ENCODE data around the gene NLRP9. TPM values are rescaled to one million over a fixed set of nuclear protein-coding genes. Genes with fewer than 3 reads are reported as not detected.

NLRP9 gene
- total RNA-seq, 1 experiment from 2014 or later: not detected

DNA sequence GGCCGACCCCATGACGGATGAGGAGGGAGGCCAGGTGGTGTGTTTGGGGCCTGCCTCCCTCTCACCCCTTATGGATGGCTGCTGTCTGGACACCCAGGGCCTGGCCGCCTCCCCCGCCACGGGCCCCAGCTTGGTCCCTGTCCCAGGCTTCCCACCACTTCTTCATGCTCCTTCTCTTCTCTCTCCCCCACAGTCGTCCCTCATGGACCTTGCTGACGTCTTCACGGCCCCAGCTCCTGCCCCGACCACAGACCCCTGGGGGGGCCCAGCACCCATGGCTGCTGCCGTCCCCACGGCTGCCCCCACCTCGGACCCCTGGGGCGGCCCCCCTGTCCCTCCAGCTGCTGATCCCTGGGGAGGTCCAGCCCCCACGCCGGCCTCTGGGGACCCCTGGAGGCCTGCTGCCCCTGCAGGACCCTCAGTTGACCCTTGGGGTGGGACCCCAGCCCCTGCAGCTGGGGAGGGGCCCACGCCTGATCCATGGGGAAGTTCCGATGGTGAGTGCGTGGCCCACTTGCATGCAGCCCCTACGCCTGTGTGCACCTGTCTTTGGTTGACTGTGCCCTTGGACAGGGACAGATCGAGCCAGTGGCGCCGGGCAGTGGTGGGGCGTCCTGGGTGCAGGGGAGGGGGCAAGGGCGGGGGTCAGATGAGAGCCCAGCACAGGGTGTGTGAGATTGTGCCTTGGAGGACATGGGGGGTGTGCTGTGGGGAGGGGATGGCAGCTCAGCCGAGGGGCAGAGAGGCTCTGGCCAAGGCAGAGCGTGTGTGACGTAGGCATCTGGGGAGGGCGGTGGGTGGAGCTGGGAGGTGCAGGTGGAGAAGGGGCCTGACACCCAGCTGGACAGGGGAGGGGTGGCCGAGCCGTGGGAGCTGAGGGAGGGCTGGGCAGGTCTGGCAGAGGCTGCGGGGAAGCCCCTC lies 46.4 kb downstream of the NLRP9 start:
- CTCF ChIA-PET: no interaction called here
- H3K79me2 ChIP-seq (ENCODE audit: low read depth): no peaks in the 10 kb centered on the region

DNA sequence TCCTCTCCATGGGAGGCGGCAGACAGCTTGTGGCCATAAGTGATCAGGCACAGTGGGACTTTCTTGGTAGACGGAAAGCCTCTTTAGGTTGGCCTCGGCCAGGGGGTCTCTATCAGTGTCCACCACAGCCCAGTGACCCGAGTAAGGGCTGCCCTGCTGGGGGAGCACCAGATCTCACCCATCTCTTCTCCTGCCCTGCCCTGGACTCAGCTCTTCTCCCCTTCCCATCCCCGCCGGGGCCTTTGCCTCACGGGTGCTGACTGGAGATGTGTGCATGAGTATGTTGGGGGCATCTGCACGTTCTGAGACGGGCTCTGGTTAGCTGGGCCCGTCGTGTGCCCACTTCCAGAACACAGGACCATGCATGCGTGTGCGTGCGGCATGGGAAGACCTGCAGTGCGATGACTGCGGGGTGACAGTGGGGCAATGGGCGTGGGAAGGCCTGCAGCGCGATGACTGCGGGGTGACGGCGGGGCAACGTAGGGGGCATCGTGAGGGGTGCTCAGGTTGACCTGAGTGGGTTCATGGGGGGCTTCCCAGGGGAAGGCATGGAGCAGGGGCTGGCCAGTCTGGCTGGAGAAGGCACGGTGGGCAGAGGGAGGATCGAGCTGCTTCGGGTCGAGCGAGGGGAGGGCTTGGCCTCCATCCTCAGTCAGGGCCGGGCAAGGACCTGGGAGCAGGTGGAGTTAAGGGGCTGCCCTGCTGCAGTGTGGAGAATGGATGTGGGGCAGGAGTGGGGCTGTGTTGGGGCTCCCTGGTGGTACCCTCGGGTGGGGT lies 47.2 kb downstream of the NLRP9 start:
- no TSS peak for BruUV-seq (replicated peaks)
- H3K79me2 ChIP-seq (ENCODE audit: low read depth): no peaks in the 10 kb centered on the region; the same call in 1 of the 2 replicates
- H3K27me3 ChIP-seq (ENCODE audit: insufficient read depth, low read depth): no peaks in the 10 kb centered on the region
- intact Hi-C loops (cut with micrococcal nuclease; ENCODE audit: unreplicated experiment): no loop called here
- TF ChIP-seq, protein P1, sequence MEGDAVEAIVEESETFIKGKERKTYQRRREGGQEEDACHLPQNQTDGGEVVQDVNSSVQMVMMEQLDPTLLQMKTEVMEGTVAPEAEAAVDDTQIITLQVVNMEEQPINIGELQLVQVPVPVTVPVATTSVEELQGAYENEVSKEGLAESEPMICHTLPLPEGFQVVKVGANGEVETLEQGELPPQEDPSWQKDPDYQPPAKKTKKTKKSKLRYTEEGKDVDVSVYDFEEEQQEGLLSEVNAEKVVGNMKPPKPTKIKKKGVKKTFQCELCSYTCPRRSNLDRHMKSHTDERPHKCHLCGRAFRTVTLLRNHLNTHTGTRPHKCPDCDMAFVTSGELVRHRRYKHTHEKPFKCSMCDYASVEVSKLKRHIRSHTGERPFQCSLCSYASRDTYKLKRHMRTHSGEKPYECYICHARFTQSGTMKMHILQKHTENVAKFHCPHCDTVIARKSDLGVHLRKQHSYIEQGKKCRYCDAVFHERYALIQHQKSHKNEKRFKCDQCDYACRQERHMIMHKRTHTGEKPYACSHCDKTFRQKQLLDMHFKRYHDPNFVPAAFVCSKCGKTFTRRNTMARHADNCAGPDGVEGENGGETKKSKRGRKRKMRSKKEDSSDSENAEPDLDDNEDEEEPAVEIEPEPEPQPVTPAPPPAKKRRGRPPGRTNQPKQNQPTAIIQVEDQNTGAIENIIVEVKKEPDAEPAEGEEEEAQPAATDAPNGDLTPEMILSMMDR (conservative IDR thresholded peaks at IDR 0.05): no peak
- TF ChIP-seq EZH2 (IDR thresholded peaks at IDR 0.05; ENCODE audit: low read depth): no peak
- no peak overlapping the region for H2AFZ ChIP-seq
- H4K20me1 ChIP-seq (ENCODE audit: insufficient read depth): peaks cover 24% of the 10 kb centered on the region
- POLR2A ChIA-PET (ENCODE audit: unreplicated experiment): interaction anchor here (0.7 kb wide), 1 partner anchor 168 kb away, joined by 4 read pairs; no protein-coding TSS in a partner anchor
- H3K4me2 ChIP-seq: no peak overlapping the region
- H3K27ac ChIP-seq: no peak overlapping the region
- H3K4me1 ChIP-seq (replicated peaks; ENCODE audit: insufficient read depth): no peaks in the 10 kb centered on the region
- H3K36me3 ChIP-seq (ENCODE audit: low read depth): peaks cover 14% of the 10 kb centered on the region
- no peak overlapping the region for H3K4me3 ChIP-seq
- H3K9me3 ChIP-seq (ENCODE audit: insufficient read depth, low read depth): no peaks in the 10 kb centered on the region
- H3K9me2 ChIP-seq (ENCODE audit: insufficient read depth): no peaks in the 10 kb centered on the region
- CTCF ChIA-PET: interaction anchor here (0.6 kb wide), 1 partner anchor 352 kb away, joined by 3 read pairs; no protein-coding TSS in a partner anchor
- no peaks in the 10 kb centered on the region for H3F3A ChIP-seq (ENCODE audit: insufficient read depth, low read depth)
- DNase-seq: no peak

More for the DNA sequence above, 46.4 kb downstream of the NLRP9 start:
- no peak overlapping the region for H3K27ac ChIP-seq
- no peak overlapping the region for H3K4me3 ChIP-seq
- intact Hi-C loops (cut with micrococcal nuclease; ENCODE audit: unreplicated experiment): no loop called here
- H3K36me3 ChIP-seq (ENCODE audit: low read depth): peaks cover 12% of the 10 kb centered on the region
- no peaks in the 10 kb centered on the region for H3K27me3 ChIP-seq (ENCODE audit: insufficient read depth, low read depth)
- no peak for TF ChIP-seq EZH2 (IDR thresholded peaks at IDR 0.05; ENCODE audit: low read depth)
- TF ChIP-seq, protein P1 (conservative IDR thresholded peaks at IDR 0.05): no peak
- H2AFZ ChIP-seq: no peak overlapping the region
- H3K9me2 ChIP-seq (ENCODE audit: insufficient read depth): no peaks in the 10 kb centered on the region
- no peaks in the 10 kb centered on the region for H3K9me3 ChIP-seq (ENCODE audit: insufficient read depth, low read depth)
- no peak for DNase-seq
- H3K4me2 ChIP-seq: no peak overlapping the region
- BruUV-seq (replicated peaks): no TSS peak
- no peaks in the 10 kb centered on the region for H3F3A ChIP-seq (ENCODE audit: insufficient read depth, low read depth)
- no peaks in the 10 kb centered on the region for H3K4me1 ChIP-seq (replicated peaks; ENCODE audit: insufficient read depth)
- peaks cover 19% of the 10 kb centered on the region for H4K20me1 ChIP-seq (ENCODE audit: insufficient read depth)
- POLR2A ChIA-PET (ENCODE audit: unreplicated experiment): no interaction called here

DNA sequence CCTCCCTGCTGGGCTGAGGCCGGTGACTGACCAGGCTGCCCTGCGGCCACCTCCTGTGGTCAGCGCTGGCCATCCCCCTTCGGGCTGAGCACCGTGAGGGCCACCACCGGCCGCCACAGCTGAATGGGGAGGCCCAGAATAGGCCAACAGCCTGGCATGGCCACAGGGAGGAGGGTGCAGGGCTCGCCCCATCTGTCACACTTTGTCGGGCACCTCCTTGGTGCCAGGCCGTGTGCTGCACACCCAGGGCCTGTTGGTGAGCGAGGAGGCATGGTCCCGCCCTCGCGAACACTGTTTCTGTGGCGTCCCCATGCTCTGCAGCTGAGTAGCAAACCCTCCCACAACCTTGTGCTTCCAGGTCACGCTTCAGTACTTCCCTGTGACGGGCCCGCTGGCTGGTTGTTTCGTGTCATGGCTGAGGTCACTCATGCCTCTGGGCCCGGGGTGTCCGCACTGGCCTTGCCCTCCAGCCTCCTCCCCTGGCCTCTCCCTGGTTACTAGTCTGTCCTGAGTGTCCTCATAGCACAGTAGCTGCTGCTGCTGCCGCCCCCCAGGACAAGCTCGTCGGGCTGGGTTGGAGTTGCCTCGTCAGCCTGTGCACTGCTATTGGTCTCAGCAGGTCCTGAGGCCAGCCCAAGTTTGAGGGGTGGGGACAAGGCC lies 48.0 kb downstream of the NLRP9 start:
- BruUV-seq (replicated peaks): no TSS peak
- Histone ChIP-seq H3K36me3 (ENCODE audit: low read depth) (peaks cover 10% of the 10 kb centered on the region; the same call in 1 of the 2 replicates), H3F3A (ENCODE audit: insufficient read depth, low read depth) (no peaks in the 10 kb centered on the region), H3K27ac (no peak overlapping the region), H3K27me3 (ENCODE audit: insufficient read depth, low read depth) (no peaks in the 10 kb centered on the region), H2AFZ (no peak overlapping the region), H3K9me3 (ENCODE audit: insufficient read depth, low read depth) (no peaks in the 10 kb centered on the region), H3K79me2 (ENCODE audit: low read depth) (no peaks in the 10 kb centered on the region; the same call in 1 of the 2 replicates), H3K4me1 (replicated peaks; ENCODE audit: insufficient read depth) (no peaks in the 10 kb centered on the region), H3K4me3 (no peak overlapping the region), H3K4me2 (no peak overlapping the region), H3K9me2 (ENCODE audit: insufficient read depth) (no peaks in the 10 kb centered on the region), H4K20me1 (ENCODE audit: insufficient read depth) (peaks cover 24% of the 10 kb centered on the region)
- TF ChIP-seq, protein P1 (conservative IDR thresholded peaks at IDR 0.05): no peak
- no peak for TF ChIP-seq EZH2 (IDR thresholded peaks at IDR 0.05; ENCODE audit: low read depth)
- CTCF ChIA-PET: no interaction called here
- intact Hi-C loops (cut with micrococcal nuclease; ENCODE audit: unreplicated experiment): no loop called here
- no peak for DNase-seq
- POLR2A ChIA-PET (ENCODE audit: unreplicated experiment): interaction anchor here (0.7 kb wide), 1 partner anchor 169 kb away, joined by 4 read pairs; no protein-coding TSS in a partner anchor

All from PC-9 (cell line).